GM23338 (cell line): Measurements from ENCODE around the gene SLC25A20. TPM values are rescaled to one million over a fixed set of nuclear protein-coding genes. Genes with fewer than 3 reads are reported as not detected.
A peak's percentile ranks its signal among the peaks of the same experiment; 100 is the strongest.

Source experiments
- ATAC-seq: fragments of 200-7000 bp; cut with Tn5 transposase; 3 replicates; pipeline ENCODE4 v1.9.1; 2020
- DNase-seq: peaks from one replicate; pipeline ENCODE4 v3.0.0-alpha.2; 2015; ENCODE audit warnings: low spot score
- H2AFZ ChIP-seq: fragments of 200-600 bp; sonication (generic); 2 replicates; pipeline ENCODE4 v1.8.0; 2016; ENCODE audit warnings: antibody characterized with exemption, mild to moderate bottlenecking, moderate library complexity
- H3F3A ChIP-seq: fragments of 200-600 bp; sonication (generic); replicated peaks from 2 replicates; pipeline ENCODE4 v1.8.0; 2017; ENCODE audit warnings: antibody characterized with exemption, mixed run types, low read depth
- H3K27ac ChIP-seq: fragments of 200-600 bp; sonication (generic); 2 replicates; pipeline ENCODE4 v1.6.1; 2016; ENCODE audit warnings: low read depth
- H3K27me3 ChIP-seq: fragments of 200-600 bp; sonication (generic); 2 replicates; pipeline ENCODE4 v1.8.0; 2016; ENCODE audit warnings: mild to moderate bottlenecking, mixed run types, moderate library complexity; ENCODE audit not compliant: insufficient read depth
- H3K36me3 ChIP-seq: fragments of 200-600 bp; sonication (generic); 2 replicates; pipeline ENCODE4 v1.8.0; 2016; ENCODE audit warnings: mild to moderate bottlenecking; ENCODE audit not compliant: insufficient read depth
- H3K4me1 ChIP-seq: fragments of 200-600 bp; sonication (generic); 2 replicates; pipeline ENCODE4 v1.8.0; 2016; ENCODE audit warnings: mild to moderate bottlenecking, moderate library complexity; ENCODE audit not compliant: insufficient read depth
- H3K4me2 ChIP-seq: fragments of 200-600 bp; sonication (generic); 2 replicates; pipeline ENCODE4 v1.7.1; 2017; ENCODE audit warnings: mixed run types
- H3K4me3 ChIP-seq: fragments of 200-600 bp; sonication (generic); 2 replicates; pipeline ENCODE4 v1.6.1; 2016; ENCODE audit warnings: mixed run types
- H3K79me2 ChIP-seq: fragments of 200-600 bp; sonication (generic); replicated peaks from 2 replicates; pipeline ENCODE4 v1.8.0; 2017; ENCODE audit warnings: mild to moderate bottlenecking; ENCODE audit not compliant: insufficient read depth
- H3K9me2 ChIP-seq: fragments of 200-600 bp; sonication (generic); 2 replicates; pipeline ENCODE4 v1.8.0; 2017; ENCODE audit not compliant: insufficient read depth
- H4K20me1 ChIP-seq: fragments of 200-600 bp; sonication (generic); replicated peaks from 2 replicates; pipeline ENCODE4 v1.8.0; 2017; ENCODE audit warnings: mild to moderate bottlenecking; ENCODE audit not compliant: insufficient read depth
- H3K27ac Mint-ChIP-seq: 2 replicates; pipeline ENCODE4 v1.8.0; 2020; ENCODE audit warnings: inconsistent platforms, mild to moderate bottlenecking, moderate library complexity, mixed read lengths
- H3K27me3 Mint-ChIP-seq: 3 replicates; pipeline ENCODE4 v1.8.0; 2022; ENCODE audit warnings: low read depth, mild to moderate bottlenecking, moderate library complexity, mixed read lengths, inconsistent platforms; ENCODE audit not compliant: insufficient read depth, poor library complexity
- H3K36me3 Mint-ChIP-seq: 3 replicates; pipeline ENCODE4 v1.8.0; 2021; ENCODE audit warnings: low read depth, mild to moderate bottlenecking, inconsistent platforms, moderate library complexity, mixed read lengths
- H3K4me1 Mint-ChIP-seq: 3 replicates; pipeline ENCODE4 v1.8.0; 2020; ENCODE audit warnings: mild to moderate bottlenecking, inconsistent platforms, mixed read lengths
- H3K4me3 Mint-ChIP-seq: 3 replicates; pipeline ENCODE4 v1.8.0; 2021; ENCODE audit warnings: moderate library complexity, mild to moderate bottlenecking, inconsistent platforms, mixed read lengths
- H3K9me3 Mint-ChIP-seq: 3 replicates; pipeline ENCODE4 v1.8.0; 2020; ENCODE audit warnings: moderate library complexity, mild to moderate bottlenecking, inconsistent platforms, mixed read lengths
- CTCF ChIP-seq, 2 experiments: fragments of 200-600 bp in 1 of 2; sonication (generic) in 1 of 2; conservative IDR thresholded peaks; 2 replicates each; pipeline versions ENCODE4 v1.5.1 to v1.6.1; 2016 to 2017; ENCODE audit warnings: antibody characterized with exemption in 2 of 2, low read depth in 2 of 2, mild to moderate bottlenecking in 2 of 2, moderate library complexity in 1 of 2
- ETS1 ChIP-seq: IDR thresholded peaks from 2 replicates; pipeline ENCODE4 v1.6.1; 2016; ENCODE audit warnings: antibody characterized with exemption
- EZH2 ChIP-seq: fragments of 200-600 bp; sonication (generic); IDR thresholded peaks from one replicate; pipeline ENCODE4 v1.8.0; 2017; ENCODE audit warnings: antibody characterized with exemption, mild to moderate bottlenecking, low read depth; ENCODE audit not compliant: unreplicated experiment
- EZH2phosphoT487 ChIP-seq: fragments of 200-600 bp; sonication (generic); IDR thresholded peaks from one replicate; pipeline ENCODE4 v1.8.1; 2018; ENCODE audit warnings: antibody characterized with exemption; ENCODE audit not compliant: unreplicated experiment
- NANOG ChIP-seq: IDR thresholded peaks from 2 replicates; pipeline ENCODE4 v1.6.1; 2016; ENCODE audit warnings: antibody characterized with exemption, borderline replicate concordance
- POLR2AphosphoS5 ChIP-seq: IDR thresholded peaks from 2 replicates; pipeline ENCODE4 v1.6.1; 2016; ENCODE audit warnings: antibody characterized with exemption, low read depth
- REST ChIP-seq: IDR thresholded peaks from one replicate; pipeline ENCODE4 v1.6.1; 2018; ENCODE audit warnings: antibody characterized with exemption; ENCODE audit not compliant: unreplicated experiment
- ZNF331 ChIP-seq: fragments of 250-450 bp; sonication (Bioruptor Pico); IDR thresholded peaks from 2 replicates; pipeline ENCODE4 v1.5.0; 2020; ENCODE audit warnings: low read depth, mild to moderate bottlenecking, moderate library complexity
- ZNF462 ChIP-seq: fragments of 250-450 bp; sonication (Bioruptor Pico); IDR thresholded peaks from 2 replicates; pipeline ENCODE4 v1.5.0; 2020; ENCODE audit warnings: mild to moderate bottlenecking, moderate library complexity
- polyA plus RNA-seq: library from polyadenylated mRNA; unstranded; fragments of >200 nt; fragmentation: Nextera tagmentation; extraction: Ambion mirVana; gene quantifications from 2 replicates; pipeline ENCODE4 v1.2.1, GENCODE V29; 2016
- total RNA-seq: library from RNA; depleted of rRNA; stranded (reverse); fragments of >200 nt; shearing (Covaris generic); gene quantifications from 2 replicates; pipeline ENCODE4 v1.2.3, GENCODE V29; 2014

Gene SLC25A20
- total and polyA plus RNA-seq, 2 experiments from 2014 or later = 3.0 to 4.3 TPM

GRCh38 chr3:48855681-48856447 lies 42.8 kb downstream of the SLC25A20 start:
- Histone ChIP-seq H3K9me2 (no peaks in the 10 kb centered on the region), H4K20me1 (no peaks in the 10 kb centered on the region), H3K79me2 (no peaks in the 10 kb centered on the region), H2AFZ (no peak overlapping the region), H3K27me3 (no peaks in the 10 kb centered on the region), H3K4me1 (no peaks in the 10 kb centered on the region), H3K27ac (no peak overlapping the region), H3K4me2 (no peak overlapping the region), H3K36me3 (no peaks in the 10 kb centered on the region), H3K4me3 (no peak overlapping the region), H3F3A (no peaks in the 10 kb centered on the region)
- no peaks in the 10 kb centered on the region for H3K9me3 Mint-ChIP-seq
- 0 out of 2 replicates have a peak overlapping the region, but pooled peaks have one; percentile 5 for H3K27ac Mint-ChIP-seq
- H3K27me3 Mint-ChIP-seq = peaks cover 5% of the 10 kb centered on the region
- H3K36me3 Mint-ChIP-seq = no peaks in the 10 kb centered on the region
- H3K4me1 Mint-ChIP-seq = no peaks in the 10 kb centered on the region
- no peak for DNase-seq
- TF ChIP-seq EZH2phosphoT487 (no peak), ZNF331 (CRISPR knock-in tag) (no peak), NANOG (no peak), REST (no peak), POLR2AphosphoS5 (no peak), CTCF (conservative IDR thresholded peaks at IDR 0.05; ENCODE audit: low read depth in 2 of 2) (no peak), ZNF462 (CRISPR knock-in tag) (no peak), ETS1 (no peak), EZH2 (no peak)
- no peak overlapping the region for H3K4me3 Mint-ChIP-seq
- ATAC-seq = peak; percentile 37; the same call in 2 of the 3 replicates
